Aorta (tissue), 5 donors: ENCODE data around the gene CD177. TPM values are rescaled to one million over a fixed set of nuclear protein-coding genes. Genes with fewer than 3 reads are reported as not detected.
"Not testable (repeated sequence)": the region's sequence is repeated elsewhere in the genome, so short reads cannot be mapped to it uniquely, and the experiment has no call there.

ENCODE experiments used
- ATAC-seq: fragments of 200-7000 bp; cut with Tn5 transposase; one replicate; pipeline ENCODE4 v1.9.1; 2022; ENCODE audit warnings: moderate library complexity; ENCODE audit not compliant: low FRiP score
- DNase-seq, 2 donors: peaks; one replicate each; pipeline ENCODE4 v3.0.0-alpha.2; 2020
- H3K27ac ChIP-seq, 2 donors: one replicate each; pipeline ENCODE4 v1.5.1; 2013; ENCODE audit warnings: low read length in 2 of 2, mild to moderate bottlenecking in 2 of 2, moderate library complexity in 2 of 2, control low read depth in 1 of 2, inconsistent platforms in 1 of 2, low read depth in 1 of 2
- H3K27me3 ChIP-seq, 2 donors: one replicate each; pipeline ENCODE4 v1.6.1; 2013; ENCODE audit warnings: control low read depth in 1 of 2, low read length in 1 of 2, mild to moderate bottlenecking in 1 of 2, moderate library complexity in 1 of 2; ENCODE audit not compliant: insufficient read depth in 2 of 2, control insufficient read depth in 1 of 2
- H3K36me3 ChIP-seq, 2 donors: one replicate each; pipeline ENCODE4 v1.6.1; 2013; ENCODE audit warnings: control low read depth in 1 of 2, low read length in 1 of 2, mild to moderate bottlenecking in 1 of 2; ENCODE audit not compliant: insufficient read depth in 2 of 2, control insufficient read depth in 1 of 2
- H3K4me1 ChIP-seq, 2 donors: one replicate each; pipeline ENCODE4 v1.6.1; 2013; ENCODE audit warnings: low read length in 2 of 2, control low read depth in 1 of 2, mild to moderate bottlenecking in 1 of 2, moderate library complexity in 1 of 2; ENCODE audit not compliant: insufficient read depth in 2 of 2, control insufficient read depth in 1 of 2
- H3K4me3 ChIP-seq, 2 donors: one replicate each; pipeline ENCODE4 v1.5.1; 2013; ENCODE audit warnings: low read length in 2 of 2, control low read depth in 1 of 2, mild to moderate bottlenecking in 1 of 2
- H3K9me3 ChIP-seq: one replicate; pipeline ENCODE4 v1.6.1; 2013; ENCODE audit warnings: mild to moderate bottlenecking, low read length; ENCODE audit not compliant: control insufficient read depth
- WGBS, 2 donors: extraction: QIAGEN DNeasy Blood & Tissue Kit; methylation state at CpG; one replicate each; pipeline ENCODE4 v1.1.7; 2013; 5-methylcytosine and 5-hydroxymethylcytosine counted together
- intact Hi-C, 2 donors: fragments of 100-400 bp; cut with DNase I; formaldehyde crosslinking; loops; one replicate each; pipeline versions ENCODE4 v1.14.2 to v1.15.0; 2022
- polyA plus RNA-seq, 2 donors: library from polyadenylated mRNA; stranded (reverse); fragments of 200-250 nt; gene quantifications; one replicate each; pipeline ENCODE4 v1.2.3, GENCODE V29; 2013
- total RNA-seq, 2 donors: library from RNA; stranded (reverse); fragmentation: NEBNext Ultra II Directional; extraction: Animal tissue kit (Norgen Biotek cat#: 25700); gene quantifications; one replicate each; pipeline ENCODE4 v1.2.1, GENCODE V29; 2021
- donor health status: healthy with polysubstance abuse.
- donor health status: Bipolar disorder and iron deficiency.
- donor health status: DM: no; HTN: no; CAD: no.
- donor health status: DM: no; HTN: no; CAD: no.
- donor health status: DM: yes; HTN: yes; CAD: no.

Gene CD177
- total and polyA plus RNA-seq, 4 donors = 0.13 to 6.0 (median 2.4) TPM

DNA sequence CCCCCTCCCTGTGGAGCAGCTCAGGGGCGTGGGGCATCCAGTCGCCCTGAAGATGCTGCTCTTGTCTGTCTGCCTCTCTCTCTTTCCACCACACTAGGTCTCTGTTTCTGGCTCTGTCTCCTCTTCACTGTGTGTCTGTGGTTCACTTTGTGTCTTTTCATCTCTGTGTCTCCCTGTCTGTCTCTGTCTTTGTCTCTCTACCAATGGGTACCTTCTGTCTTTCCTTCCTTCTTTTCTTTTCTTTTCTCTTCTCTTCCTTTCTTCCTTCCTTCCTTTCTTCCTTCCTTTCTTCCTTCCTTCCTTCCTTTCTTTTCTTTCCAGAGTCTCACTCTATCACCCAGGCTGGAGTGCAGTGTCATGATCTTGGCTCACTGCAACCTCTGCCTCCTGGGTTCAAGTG, 13.4 kb upstream of the CD177 start:
- 64 to 80% methylated on average over 2 of the region's 2 CpGs for WGBS, 2 donors
- H3K9me3 ChIP-seq, intact Hi-C loops, H3K36me3 ChIP-seq, H3K4me3 ChIP-seq, H3K27ac ChIP-seq, H3K4me1 ChIP-seq, DNase-seq, ATAC-seq, H3K27me3 ChIP-seq: not testable (repeated sequence)

DNA sequence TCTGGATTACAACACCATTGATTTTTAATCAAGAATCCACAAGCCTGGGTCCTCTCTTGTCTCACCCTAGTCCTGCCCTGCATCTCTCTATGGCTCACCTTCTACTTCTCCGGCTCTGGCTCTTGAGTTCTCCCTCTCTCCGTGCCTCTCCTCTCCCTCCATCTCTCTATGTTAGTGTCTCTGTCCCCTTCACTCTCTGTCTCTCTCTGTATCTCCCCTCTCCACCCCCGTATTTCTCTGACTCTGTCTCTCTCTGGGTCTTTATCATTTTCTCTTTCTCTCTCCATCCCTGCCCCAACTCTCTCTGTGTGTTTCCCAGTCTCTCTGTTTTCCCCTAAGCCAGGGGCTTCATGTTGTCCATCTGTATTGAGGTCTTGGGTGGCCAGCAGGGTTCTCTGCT, 12.4 kb upstream of the CD177 start:
- ATAC-seq, H3K27ac ChIP-seq, H3K27me3 ChIP-seq, H3K4me1 ChIP-seq, H3K36me3 ChIP-seq, H3K9me3 ChIP-seq, DNase-seq, intact Hi-C loops, H3K4me3 ChIP-seq: not testable (repeated sequence)
- WGBS, 2 donors = 76 to 82% methylated on average over 3 of the region's 3 CpGs

DNA sequence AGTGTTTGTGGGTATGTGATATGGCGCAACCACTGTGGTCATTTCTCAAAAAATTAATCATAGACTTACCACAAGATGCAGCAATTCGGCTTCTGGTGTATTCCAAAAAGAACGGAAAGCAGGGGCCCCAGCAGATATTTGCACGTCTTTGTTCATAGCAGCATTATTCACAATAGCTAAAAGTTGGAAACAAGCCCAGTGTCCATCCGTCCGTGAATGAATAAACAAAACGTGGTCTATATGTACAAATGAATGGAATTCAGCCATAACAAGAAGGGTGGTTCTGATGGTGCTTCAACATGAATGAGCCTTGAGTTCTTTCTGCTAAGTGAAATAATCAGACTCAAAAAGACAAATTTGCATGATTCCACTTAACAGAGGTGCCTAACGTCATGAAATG, 11.4 kb upstream of the CD177 start:
- ATAC-seq, intact Hi-C loops, H3K27me3 ChIP-seq, H3K9me3 ChIP-seq, H3K4me1 ChIP-seq, H3K27ac ChIP-seq, H3K36me3 ChIP-seq, H3K4me3 ChIP-seq, DNase-seq: not testable (repeated sequence)
- 57 to 63% methylated on average over 8 of the region's 8 CpGs for WGBS, 2 donors

DNA sequence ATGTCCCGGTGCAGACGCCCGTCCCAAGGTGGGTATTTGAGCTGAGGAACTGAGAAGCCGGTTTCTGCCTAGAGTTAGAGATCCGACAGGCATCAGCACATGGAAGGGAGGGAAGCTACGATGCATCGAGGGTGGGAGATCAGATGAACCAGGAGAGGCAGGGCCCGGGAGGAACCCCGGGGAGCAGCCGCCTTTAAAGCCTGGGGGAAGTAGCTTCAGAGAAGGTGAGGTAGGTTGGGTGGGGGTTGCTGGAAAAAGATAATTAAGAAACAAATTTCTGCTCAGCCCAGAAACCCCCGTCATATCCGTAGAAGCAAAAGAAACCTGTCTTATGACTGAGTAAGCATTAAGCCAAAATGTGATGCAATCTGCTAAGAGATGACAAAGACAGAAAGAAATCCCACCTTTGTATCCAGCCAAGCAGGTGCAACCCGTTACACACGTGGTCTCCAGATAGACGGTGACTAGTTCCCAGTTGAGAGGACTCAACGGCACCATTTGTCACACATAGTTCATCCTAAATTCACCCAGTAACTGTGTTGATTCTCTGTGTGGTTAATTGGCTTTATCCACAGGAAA, 9.1 kb upstream of the CD177 start:
- H3K36me3 ChIP-seq, H3K4me1 ChIP-seq, DNase-seq, H3K9me3 ChIP-seq, ATAC-seq, H3K27me3 ChIP-seq, H3K4me3 ChIP-seq, H3K27ac ChIP-seq, intact Hi-C loops: not testable (repeated sequence)
- 76 to 78% methylated on average over 16 of the region's 16 CpGs for WGBS, 2 donors

DNA sequence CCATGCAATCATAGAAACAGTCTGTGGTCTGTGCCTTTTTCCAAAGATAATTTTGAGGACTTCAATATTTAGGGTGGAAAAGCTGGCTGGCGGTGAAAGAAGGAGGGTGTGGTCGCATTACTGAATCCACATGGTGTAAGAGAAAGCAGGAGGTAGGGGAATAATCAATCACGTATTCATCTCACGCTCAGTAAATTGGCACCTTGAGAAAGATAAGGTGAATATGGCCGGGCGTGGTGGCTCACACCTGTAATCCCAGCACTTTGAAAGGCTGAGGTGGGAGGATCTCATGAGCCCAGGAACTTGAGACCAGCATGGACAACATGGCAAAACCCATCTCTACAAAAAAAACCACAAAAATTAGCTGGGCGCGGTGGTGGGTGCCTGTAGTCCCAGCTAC, 3.7 kb upstream of the CD177 start:
- ATAC-seq, DNase-seq, H3K4me1 ChIP-seq, H3K27ac ChIP-seq, H3K4me3 ChIP-seq, H3K27me3 ChIP-seq, intact Hi-C loops, H3K9me3 ChIP-seq, H3K36me3 ChIP-seq: not testable (repeated sequence)
- WGBS, 2 donors = 83 to 86% methylated on average over 8 of the region's 8 CpGs

DNA sequence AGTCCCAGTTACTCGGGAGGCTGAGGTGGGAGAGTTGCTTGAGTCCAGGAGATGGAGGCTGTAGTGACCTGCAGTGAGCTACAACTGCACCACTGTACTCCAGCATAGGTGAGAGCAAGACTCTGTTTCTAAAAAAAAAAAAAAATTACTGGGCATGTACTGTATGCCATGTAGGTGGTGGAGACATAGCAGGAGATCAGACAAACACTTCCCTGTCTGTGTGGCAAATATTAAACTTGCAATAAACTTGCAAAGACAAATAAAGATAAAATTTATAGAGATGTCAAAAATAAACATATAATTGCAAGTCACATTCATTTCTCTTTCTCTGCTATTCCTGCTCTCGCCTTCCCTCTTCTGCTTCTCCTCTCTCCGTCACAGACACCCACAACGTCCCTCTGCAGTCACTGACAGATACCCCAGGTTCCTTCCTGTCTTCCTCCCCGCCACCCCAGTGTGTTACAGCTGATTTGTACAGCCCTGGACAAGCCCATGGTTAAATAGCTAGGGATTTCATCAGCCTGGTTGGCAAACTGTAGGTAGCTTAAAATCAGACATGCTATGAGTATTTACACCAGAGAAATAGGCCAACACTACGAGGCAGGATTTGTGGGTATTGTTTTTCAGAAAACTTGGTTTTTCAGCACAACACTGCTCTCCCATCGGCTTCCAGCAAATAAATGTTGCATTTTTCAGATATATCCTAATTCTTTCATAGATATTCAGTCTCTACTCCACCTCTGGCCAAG, 1.3 kb upstream of the CD177 start:
- Histone ChIP-seq H3K9me3 (no peaks in the 10 kb centered on the region), H3K27ac (no peak overlapping the region), H3K36me3 (no peaks in the 10 kb centered on the region), H3K4me1 (no peaks in the 10 kb centered on the region), H3K4me3 (no peak overlapping the region), H3K27me3 (no peaks in the 10 kb centered on the region)
- 65 to 74% methylated on average over 7 of the region's 7 CpGs for WGBS, 2 donors
- intact Hi-C loops = no loop called here
- no peak for DNase-seq
- no peak for ATAC-seq

DNA sequence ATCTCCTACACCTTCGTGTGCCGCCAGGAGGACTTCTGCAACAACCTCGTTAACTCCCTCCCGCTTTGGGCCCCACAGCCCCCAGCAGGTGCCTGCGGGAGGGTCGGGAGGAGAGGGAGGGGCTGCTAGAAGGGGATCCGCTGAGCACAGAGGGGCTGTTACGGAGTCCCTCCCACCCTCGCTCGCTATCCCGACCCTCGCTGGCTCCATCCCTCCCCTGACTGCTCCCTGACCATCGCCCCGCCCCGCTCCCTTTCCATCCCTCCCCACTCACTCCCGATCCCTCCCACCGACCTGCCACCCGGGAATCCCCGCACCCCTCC, 780 bp downstream of the CD177 start:
- ATAC-seq (no peak), DNase-seq (no peak)
- no peaks in the 10 kb centered on the region for H3K9me3 ChIP-seq
- H3K36me3 ChIP-seq = no peaks in the 10 kb centered on the region
- H3K27me3 ChIP-seq = no peaks in the 10 kb centered on the region
- no peak overlapping the region for H3K27ac ChIP-seq
- 7 to 37% methylated on average over 16 to 19 of the region's 19 CpGs for WGBS, 2 donors
- no peaks in the 10 kb centered on the region for H3K4me1 ChIP-seq
- intact Hi-C loops = no loop called here
- H3K4me3 ChIP-seq = no peak overlapping the region

DNA sequence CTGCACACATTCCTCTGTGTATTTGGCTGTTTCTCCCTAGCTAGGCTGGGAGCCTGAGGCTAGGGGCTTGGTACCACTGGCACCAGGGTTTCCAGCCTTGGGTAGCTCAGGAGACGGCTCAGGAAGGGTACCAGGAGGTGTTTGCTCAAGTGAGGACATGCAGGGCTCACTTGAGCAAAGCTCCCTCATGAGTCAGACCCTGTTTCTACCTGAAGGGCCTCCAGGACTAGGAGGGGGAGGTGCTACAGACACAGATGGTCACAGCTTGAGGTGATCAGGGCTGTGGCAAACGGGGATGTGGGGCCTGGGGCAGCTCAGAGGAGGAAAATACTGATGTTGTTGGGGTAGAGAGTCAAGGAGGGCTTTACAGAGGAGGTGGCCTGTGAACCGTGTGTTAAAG, 3.3 kb downstream of the CD177 start:
- H3K27me3 ChIP-seq, intact Hi-C loops, H3K4me3 ChIP-seq, H3K4me1 ChIP-seq, DNase-seq, ATAC-seq, H3K9me3 ChIP-seq, H3K36me3 ChIP-seq, H3K27ac ChIP-seq: not testable (repeated sequence)
- WGBS, 2 donors = no CpG with 5 or more reads among the region's 3 CpGs

DNA sequence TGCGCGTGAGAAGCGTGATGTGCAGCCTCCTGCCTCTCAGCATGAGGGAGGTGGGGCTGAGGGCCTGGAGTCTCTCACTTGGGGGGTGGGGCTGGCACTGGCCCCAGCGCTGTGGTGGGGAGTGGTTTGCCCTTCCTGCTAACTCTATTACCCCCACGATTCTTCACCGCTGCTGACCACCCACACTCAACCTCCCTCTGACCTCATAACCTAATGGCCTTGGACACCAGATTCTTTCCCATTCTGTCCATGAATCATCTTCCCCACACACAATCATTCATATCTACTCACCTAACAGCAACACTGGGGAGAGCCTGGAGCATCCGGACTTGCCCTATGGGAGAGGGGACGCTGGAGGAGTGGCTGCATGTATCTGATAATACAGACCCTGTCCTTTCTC, 8.7 kb downstream of the CD177 start:
- 37 to 58% methylated on average over 8 of the region's 8 CpGs for WGBS, 2 donors
- Histone ChIP-seq H3K36me3 (no peaks in the 10 kb centered on the region), H3K4me1 (no peaks in the 10 kb centered on the region), H3K4me3 (no peak overlapping the region), H3K9me3 (no peaks in the 10 kb centered on the region), H3K27ac (no peak overlapping the region), H3K27me3 (no peaks in the 10 kb centered on the region)
- intact Hi-C loops = no loop called here
- ATAC-seq (no peak), DNase-seq (no peak)
